CMK (cell line): ENCODE data around the gene SMAD2.

ENCODE experiments used
- DNase-seq: peaks from one replicate; pipeline ENCODE4 v3.0.0-alpha.2; 2010; ENCODE audit warnings: low read depth

The SMAD2 gene

DNA sequence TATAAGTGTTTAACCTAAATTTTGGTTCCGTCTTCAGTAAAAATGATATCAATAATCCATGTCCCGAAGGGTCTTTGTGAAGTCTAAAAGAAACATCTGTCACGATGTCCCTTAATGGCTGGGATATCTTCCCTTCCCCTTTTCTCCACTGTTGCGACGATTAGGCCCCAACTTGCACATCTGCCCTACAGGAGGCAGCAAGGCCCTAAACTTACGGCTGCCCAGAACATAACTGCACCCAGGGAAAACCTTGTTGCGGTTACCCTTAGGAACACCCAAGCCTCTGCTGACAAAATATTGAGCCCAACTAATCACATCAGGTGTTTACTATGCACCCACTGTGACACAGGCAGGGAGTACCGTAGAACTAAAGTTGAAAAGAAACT, 1.3 kb upstream of the SMAD2 start:
- DNase-seq = no peak

DNA sequence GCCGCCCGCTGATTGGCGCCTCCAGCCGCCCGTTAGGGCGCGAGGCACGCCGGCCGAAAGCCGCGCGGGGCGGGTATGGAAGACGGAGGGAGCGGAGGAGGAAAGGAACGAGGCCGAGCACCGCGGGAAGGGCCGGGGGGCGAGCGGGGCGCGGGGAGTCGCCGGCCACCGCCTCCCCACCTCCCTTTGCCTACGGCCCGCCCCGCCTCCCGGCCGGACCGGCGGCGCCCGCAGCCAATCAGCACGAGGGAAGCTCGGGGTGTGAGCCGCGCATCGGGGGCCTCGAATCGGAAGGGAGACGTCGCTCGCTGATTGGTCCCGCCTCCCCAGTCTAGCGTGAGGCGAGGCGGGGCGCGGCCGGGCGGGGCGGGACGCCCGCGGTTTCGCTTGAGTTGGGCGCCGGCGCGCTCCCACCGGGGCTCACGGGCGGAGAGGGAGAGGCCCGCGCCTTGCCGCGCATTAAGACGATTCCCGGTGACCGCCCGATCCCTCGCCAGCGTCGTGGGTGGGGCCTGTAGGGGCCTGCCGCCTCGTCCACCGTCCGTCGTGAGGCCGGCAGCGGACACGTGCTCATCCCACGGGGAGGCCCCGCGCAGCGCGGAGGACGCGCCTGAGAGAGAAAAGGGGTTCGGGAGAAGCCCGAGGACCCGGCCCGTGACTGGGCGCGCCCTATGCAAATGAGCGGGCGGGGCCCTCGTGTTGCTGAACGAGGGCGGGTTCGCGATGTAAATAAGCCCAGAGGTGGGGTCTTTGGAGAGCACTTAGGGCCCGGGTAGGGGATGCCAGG, 665 bp upstream of the SMAD2 start:
- peak; percentile 80 for DNase-seq

DNA sequence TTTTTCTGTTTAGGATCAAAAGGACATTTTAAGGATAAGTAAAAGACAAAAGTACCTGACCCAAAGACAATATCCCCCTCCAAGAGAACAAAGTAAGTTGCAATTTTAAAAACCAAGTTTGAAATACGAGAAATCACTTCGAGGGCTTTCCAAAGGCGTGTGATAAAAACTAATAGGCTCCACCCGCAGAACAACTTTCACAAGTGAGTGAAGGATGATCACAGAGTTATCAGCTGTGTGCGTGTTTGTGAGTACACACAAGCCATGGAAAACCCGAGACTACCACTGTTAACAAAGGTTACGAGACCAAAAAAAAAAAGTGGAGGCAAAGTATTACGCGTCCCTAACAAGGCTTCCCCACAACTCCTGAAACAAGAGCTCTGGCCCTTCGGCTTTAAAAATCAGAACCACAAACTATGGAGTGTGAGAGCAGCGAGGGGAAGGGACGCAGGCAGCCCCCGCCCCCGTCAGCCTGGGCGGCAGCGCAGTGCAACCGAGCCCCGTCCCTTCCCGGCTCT, 719 bp downstream of the SMAD2 start:
- DNase-seq = no peak

DNA sequence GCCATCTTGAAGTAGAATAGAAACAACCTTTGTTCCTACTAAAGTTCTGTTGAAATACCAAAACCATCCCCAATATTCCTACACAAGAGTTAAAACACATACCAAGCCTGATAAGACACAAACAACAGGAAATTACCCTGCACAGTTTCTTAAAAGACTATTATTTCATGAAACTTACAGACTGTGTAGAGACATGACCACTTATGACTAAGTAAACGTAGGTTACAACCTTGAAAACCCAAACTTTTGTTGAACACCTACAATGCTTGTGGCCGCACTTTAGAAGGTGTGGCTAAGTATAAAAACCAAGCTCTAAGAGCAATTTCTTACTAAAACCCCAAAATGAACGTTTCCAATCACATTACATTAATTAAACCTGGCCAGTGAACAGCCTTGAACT, 2.0 kb downstream of the SMAD2 start:
- DNase-seq = no peak

DNA sequence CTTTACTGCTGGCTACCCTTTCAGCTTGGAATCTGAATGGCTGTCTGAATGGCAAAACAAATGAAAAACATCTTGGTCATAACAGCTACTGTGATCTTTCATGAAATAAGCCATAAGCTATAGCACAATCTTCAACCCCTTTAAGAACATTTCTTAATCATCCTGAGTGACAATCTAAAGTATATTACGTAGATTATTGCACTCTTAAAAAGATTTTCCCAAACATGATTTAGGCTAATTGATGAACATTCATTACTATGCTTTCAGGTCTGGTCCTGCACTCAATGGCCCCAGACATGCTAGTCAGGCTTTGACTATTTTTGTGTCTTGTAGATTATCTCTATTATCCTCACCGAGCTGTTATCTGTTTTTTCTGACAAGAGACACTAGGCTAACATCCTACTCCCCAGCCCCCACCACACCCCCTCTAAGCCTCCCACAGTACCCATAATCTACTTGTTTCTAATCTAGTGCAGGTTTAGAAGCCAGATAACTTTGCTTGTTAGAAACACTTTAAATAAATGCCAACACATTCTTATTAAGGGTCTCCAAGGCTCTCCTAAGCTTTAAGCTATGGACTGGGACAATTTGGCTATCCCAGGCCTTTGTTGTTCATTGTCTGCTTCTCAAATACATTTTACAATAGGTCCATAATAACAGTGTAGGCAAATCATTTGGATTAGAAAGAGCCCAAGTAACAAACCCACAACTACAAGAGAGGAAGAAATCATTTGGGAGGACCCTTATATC, 4.2 kb downstream of the SMAD2 start:
- DNase-seq = no peak

DNA sequence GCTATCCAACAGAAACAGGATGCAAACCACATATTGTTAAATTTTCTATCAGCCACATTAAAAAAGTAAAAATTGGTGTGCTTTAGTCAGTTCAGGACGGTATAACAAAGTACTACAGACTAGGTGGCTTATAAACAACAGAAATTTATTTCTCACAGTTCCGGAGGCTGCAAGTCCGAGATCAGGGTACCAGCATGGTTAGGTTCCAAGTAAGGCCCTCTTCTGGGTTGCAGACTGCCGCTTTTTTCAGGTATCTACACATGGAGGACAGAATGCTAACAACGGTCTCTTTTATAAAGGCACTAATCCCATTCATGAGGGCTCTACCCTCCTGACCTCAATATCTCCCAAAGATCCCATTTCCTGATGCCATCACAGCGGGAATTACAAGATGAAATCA, 10.5 kb downstream of the SMAD2 start:
- DNase-seq = no peak

DNA sequence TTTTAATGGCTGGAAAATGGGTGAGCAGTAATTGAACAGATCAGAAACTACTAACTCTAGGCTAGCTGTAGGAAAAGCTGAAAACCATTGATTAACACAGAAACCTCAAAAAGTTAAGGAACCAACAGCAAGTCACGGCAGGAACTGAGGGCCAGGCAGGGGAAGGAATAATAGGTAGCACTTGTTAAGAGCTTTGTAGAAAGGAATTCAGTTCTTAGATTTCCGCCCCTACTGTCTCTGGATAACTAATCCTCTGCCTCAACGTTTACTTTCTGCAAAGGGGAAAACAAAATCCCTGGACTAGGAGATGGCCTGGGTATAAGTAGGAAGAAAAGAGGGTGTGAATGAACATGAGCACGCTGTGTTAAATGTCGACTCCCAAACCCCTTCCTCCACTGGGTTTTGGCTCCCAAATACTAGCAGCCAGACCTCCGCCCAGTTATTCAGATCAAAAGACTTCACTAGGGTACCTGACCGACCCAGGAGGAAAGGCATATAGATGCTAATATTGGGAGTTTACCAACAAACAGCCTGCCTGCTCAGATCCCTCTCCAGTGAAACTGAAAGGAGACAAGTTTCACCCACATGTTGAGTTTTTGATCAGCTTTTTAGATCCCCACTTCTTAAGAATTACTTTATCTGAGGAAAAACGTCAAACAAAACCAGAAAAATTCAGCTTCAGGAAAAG, 12.4 kb downstream of the SMAD2 start:
- DNase-seq = no peak

DNA sequence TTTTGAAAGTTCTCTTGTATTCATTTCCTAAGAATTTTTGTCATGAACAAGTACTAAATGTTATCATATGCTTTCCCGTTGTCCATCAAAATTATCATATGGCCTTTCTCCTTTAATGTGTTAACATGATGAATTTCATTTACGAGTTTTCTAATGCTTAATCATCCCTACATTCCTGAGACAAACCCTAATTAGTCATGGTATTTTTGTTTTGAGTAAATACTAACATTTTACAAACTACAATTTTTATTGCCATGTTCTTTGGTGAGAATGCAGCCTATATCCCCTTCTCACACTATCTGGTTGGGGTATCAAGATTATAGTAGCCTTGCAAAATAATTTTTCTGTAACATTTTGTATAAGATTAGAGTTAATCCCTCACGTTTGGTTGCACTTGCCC, 14.5 kb downstream of the SMAD2 start:
- no peak for DNase-seq

DNA sequence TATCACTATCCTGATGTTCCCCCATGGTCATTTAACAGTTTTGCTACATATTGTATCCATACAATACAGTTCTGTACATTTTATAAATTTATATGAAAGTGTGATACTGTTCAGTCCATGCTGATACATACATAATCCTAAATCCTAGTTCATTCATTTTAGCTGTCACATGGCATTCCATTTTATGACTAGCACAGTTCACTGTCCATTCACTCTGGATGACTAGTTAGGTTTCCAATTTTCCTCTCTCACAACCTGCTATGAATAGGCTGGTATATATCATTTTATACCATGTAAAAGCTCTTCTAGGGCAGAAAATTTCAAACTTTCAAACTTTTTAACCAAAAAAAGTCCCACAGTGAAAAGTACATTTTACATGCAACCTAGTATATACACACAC, 15.2 kb downstream of the SMAD2 start:
- no peak for DNase-seq

DNA sequence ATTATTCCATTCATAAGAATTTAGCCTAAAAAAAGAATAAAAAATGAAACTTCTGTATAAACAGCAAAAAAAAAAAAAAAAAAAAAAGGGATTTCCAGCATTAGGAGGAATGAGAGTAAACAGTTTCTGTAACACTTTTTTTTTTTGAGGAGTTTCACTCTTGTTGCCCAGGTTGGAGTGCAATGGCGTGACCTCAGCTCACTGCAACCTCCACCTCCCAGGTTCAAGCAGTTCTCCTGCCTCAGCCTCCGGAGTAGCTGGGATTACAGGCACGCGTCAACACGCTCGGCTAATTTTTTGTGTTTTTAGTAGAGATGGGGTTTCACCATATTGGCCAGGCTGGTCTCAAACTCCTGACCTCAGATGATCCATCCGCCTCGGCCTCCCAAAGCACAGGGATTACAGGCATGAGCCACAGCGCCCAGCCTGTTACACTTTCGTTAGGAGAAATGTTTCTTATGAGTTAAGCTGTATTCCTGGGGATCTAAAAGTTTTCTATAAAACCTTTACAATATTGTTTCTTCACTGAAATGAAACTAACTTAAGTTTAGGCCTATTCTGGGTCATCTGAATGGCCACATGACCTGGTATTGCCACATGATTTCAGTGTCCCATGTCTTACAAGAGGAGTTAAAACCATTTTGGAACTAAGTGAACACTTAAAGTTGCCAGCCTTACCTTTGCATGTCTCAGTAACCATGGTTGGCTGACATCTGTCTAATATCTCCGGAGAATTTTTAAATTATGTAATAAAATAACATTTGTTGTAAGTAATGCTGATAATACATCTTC, 17.5 kb downstream of the SMAD2 start:
- no peak for DNase-seq

DNA sequence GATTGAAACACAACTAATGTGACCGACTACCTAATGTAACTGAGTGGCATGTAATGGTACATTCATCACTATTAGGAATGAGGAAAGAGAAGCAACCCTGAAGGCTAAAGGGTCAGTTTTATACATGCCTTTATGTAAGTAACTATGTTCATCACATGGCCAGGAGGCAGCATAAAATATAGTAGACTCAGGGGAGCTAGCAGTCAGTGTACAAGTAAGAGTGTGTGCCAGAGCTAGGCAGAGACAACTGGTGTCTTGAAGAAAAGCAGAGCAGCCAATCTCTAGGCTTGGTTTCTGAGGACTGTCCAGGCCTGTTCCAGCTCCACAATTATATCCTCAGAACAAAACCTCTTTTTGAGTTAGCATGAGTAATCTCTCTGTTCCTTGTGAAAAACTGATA, 18.1 kb downstream of the SMAD2 start:
- no peak for DNase-seq

DNA sequence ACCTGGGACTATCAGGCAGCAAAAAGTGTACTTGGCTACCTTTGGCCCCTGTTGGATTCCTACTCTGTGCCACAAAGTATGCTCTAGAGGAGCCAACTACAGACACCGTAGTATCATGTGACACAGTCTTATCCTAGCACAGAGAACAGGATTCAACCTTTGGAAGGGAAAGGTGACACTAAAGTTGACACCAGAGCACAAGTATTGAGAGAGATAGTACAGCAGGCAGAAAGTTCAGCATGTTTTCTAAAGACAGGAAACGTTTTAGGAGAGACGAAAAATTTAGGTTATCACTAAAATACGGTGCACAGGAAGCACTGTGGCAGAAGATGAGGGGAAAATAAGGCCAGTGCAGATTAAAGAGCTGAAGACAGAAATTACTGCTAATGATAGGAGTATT, 18.6 kb downstream of the SMAD2 start:
- DNase-seq = no peak

DNA sequence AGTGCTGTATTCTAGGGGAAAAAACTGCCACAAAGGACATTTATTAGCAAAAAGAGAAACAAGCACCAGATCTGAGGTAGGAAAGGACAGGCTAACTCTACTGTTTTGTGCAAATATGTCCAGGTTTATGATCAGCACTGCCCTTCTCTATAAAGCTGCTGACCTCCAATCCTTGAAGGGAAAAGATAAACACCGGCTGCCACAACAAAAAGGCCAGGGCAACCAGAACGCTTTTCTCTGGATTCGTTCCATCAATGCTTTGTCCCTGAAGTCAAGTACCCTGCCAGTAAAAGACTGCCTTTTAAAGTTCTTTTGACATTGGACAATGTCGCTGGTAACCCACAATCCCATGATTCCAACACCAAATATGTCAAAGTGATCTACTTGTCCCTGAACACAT, 21.0 kb downstream of the SMAD2 start:
- DNase-seq = no peak

DNA sequence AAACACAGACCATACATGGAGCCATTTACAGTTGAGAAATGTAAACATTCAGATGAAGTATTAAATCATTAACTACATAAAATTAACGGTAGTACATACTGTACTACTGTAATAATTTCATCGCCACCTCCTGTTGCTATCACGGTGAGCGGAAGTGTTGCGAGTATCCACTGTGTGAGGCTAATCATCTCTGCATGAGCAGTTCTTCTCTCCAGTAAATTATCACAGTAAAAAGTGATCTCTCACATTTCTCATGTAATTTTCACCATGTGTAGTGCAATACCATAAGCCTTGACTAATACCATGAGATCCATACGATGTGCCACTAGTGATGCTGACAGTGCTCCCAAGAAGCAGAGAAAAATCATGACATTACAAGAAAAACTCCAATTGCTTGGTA, 21.9 kb downstream of the SMAD2 start:
- DNase-seq = no peak

DNA sequence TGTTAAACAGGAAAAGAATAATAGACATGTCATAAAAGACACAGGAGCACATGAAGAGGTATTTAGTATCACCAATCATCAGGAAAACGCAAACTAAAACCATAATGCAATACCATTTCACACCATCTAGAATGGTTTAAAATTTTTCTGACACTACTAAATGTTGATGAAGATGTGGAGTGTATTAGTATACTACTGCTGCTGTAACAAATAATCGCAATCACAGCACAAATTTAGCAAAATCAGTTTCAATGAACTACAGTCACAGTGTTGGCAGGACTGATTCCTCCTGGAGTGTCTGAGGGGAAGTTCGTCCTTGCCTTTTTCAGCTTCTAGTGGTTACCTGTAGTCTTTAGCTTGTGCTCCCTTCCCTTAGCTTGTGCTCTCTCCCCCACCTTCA, 24.1 kb downstream of the SMAD2 start:
- no peak for DNase-seq

DNA sequence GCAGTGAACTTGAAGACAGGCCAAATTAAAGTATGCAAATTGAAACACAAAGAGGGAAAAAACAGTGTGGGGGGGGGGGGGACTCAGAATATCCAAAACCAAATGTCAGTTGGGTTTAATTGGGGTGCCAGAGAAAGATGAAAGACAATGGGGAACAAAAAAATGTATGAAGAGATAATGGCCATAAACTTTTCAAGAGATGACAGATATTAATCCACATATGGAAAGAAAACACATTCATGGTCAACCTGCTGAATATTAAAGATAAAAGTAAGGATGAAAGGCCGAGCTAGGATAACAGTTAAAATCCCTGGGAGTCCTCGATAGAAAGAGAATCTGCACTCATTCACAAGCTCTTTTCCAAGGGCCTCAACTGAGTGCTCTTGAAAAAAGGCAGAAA, 26.6 kb downstream of the SMAD2 start:
- DNase-seq = no peak

DNA sequence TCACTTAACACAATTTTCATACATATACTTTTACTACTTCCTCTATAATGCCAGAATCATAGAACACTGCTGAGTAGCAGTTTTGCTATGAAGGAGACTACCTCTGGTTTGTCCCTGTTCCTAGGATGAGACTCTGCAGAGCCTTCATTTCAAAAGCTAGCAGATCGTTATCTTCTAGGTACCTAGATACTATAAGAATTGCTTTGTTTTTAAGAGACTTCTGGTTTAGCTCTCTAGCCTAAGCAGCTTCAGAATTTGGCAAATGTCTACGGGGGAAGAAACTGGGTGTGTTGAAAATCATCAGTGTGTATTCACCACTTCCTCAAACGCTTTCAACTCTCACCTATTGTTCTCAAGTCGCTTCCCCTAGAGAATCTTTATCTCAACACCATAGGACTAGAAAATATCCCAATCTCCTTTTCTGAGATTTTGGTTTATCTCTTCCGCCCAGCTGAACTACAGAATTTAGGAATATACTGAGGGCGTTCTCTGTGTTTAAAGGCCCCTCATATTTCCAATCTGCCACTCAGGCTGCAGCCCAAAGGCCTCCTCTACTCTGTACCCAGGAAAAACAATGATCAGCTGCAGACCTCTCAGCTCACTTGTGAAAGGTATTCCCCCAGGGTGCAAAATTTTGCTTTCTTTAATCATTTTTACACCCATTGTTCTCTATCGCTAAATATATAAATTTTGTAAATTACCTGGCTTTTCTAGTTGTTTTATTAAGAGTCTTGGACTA, 28.7 kb downstream of the SMAD2 start:
- no peak for DNase-seq

DNA sequence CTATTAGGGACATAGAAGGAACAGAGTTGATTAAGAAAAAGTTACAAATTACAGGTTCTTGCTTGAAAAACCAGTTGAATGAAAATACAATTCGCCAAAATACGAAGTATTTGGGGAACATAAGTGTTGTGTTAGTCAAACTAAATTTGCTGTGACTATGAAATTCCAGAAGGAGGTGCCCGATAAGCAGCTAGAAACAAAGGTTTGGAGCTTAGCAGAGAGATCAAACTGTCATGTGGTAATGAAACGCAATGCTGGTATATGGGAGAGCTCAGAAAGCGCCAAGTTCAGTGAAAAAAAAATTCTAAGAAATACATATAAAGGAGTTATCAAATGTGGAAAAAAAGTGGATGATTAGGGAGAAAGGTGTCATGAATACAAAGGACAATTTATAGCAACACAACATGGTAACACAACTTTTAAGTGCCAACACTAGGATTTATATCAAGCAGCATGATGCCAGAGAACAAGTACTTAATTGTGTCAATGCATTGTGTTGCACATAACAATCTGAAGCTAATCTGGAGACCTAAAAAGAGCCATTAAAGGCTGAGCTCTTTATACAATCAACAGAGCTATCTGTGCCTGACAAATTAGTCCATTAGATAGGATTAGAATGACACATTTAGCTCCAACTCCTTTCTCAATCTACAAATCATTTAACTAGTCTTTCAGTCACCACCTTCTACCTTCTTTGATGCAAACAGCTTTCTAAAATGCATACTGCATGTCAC, 31.2 kb downstream of the SMAD2 start:
- DNase-seq = no peak

DNA sequence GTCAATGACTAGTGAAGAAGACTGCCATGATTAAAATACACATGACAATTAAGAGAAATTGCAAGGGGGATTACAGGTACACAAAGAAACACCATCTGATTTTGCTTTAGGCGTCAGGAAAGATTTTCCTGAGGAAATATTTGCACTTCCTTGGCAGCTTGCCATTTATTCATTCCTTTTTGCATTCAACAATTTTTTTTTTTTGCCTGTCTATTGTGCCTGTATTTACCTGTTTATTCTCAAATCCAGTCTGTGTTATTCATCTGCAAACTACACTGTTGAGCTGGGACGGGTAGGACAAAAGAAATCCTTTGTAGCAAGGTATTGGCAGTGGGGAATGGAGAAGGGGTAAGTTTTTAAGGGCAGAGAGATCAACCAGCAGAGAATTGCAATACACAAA, 31.8 kb downstream of the SMAD2 start:
- DNase-seq = no peak

DNA sequence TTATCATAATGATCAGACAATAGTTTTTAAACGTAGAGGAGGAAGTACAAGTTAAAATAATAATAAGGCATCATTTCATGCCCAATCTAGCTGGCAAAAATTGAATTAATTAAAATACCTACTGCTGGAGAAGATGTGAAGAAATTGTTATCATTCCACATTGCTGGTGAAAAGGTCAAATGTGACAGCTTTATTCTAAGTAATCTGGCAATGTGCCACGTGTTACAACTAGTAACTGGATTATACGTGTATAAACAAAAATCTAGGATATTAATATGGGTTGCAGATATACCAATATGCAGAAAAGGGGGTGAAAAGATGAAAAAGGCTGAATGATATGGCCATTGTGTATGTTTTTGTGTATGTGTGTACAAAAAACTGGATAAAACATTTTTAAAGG, 32.4 kb downstream of the SMAD2 start:
- no peak for DNase-seq
